Sigmoid colon (tissue), 7 donors: ENCODE measurements around the gene CD81. TPM values are rescaled to one million over a fixed set of nuclear protein-coding genes. Genes with fewer than 3 reads are reported as not detected.
A peak's percentile ranks its signal among the peaks of the same experiment; 100 is the strongest.

Source experiments
- DNase-seq: peaks from one replicate; pipeline ENCODE4 v3.0.0-alpha.2; 2019
- H3K27ac ChIP-seq, 4 donors: fragments of 200-600 bp; sonication (generic); one replicate each; pipeline ENCODE4 v1.5.1; 2016 to 2019; ENCODE audit warnings: mild to moderate bottlenecking in 1 of 4
- H3K27me3 ChIP-seq, 3 donors: fragments of 200-600 bp; sonication (generic); one replicate each; pipeline ENCODE4 v1.5.1; 2019; ENCODE audit warnings: mild to moderate bottlenecking in 1 of 3
- H3K36me3 ChIP-seq, 4 donors: fragments of 200-600 bp; sonication (generic); one replicate each; pipeline ENCODE4 v1.5.1; 2016 to 2019
- H3K4me1 ChIP-seq, 4 donors: fragments of 200-600 bp; sonication (generic); one replicate each; pipeline ENCODE4 v1.5.1; 2017 to 2019
- H3K4me3 ChIP-seq, 4 donors: fragments of 200-600 bp; sonication (generic); one replicate each; pipeline ENCODE4 v1.5.1; 2017 to 2019; ENCODE audit warnings: mild to moderate bottlenecking in 2 of 4, moderate library complexity in 1 of 4
- H3K9me3 ChIP-seq, 4 donors: fragments of 200-600 bp in 3 of 4; sonication (generic) in 3 of 4; one replicate each; pipeline versions ENCODE4 v1.5.1 to v1.6.1; 2013 to 2019
- EP300 ChIP-seq, 4 donors: sonication (generic); formaldehyde crosslinking; IDR thresholded peaks; one replicate each; pipeline ENCODE4 v1.6.1; 2017; ENCODE audit warnings: antibody characterized with exemption in 4 of 4
- POLR2A ChIP-seq, 2 donors: fragments of 450-650 bp; IDR thresholded peaks; one replicate each; pipeline ENCODE4 v1.6.1; 2016; ENCODE audit warnings: antibody characterized with exemption in 2 of 2, mild to moderate bottlenecking in 2 of 2, moderate library complexity in 2 of 2
- POLR2AphosphoS5 ChIP-seq, 4 donors: sonication (generic); formaldehyde crosslinking; IDR thresholded peaks; one replicate each; pipeline ENCODE4 v1.6.1; 2017; ENCODE audit warnings: antibody characterized with exemption in 4 of 4
- WGBS, 2 donors: extraction: QIAGEN DNeasy Blood & Tissue Kit; methylation state at CpG; one replicate each; pipeline ENCODE4 v1.1.7; 2013; 5-methylcytosine and 5-hydroxymethylcytosine counted together
- intact Hi-C: fragments of 100-400 bp; cut with DNase I; formaldehyde crosslinking; loops from one replicate; pipeline ENCODE4 v1.15.1; 2023
- polyA plus RNA-seq, 3 donors: library from polyadenylated mRNA; stranded (reverse); fragments of 200-250 nt; gene quantifications; one replicate each; pipeline ENCODE4 v1.2.3, GENCODE V29; 2013
- total RNA-seq, 4 donors: library from RNA; depleted of rRNA; stranded (reverse); fragments of >200 nt; gene quantifications; one replicate each; pipeline ENCODE4 v1.1.0, GENCODE V29; 2016
- TF ChIP-seq, protein P1 (sequence below), 4 experiments: fragments of 450-650 bp in 3 of 4; fragments of 200-600 bp in 1 of 4; IDR thresholded peaks; one replicate each; pipeline ENCODE4 v1.5.1; 2016 to 2019; ENCODE audit warnings: antibody characterized with exemption in 4 of 4, mild to moderate bottlenecking in 3 of 4, moderate library complexity in 2 of 4
- donor health status: healthy with polysubstance abuse.
- donor health status: Bipolar disorder and iron deficiency.
- donor health status: healthy.

CD81 gene
- total and polyA plus RNA-seq, 7 donors = 67.9 to 625 (median 401) TPM

DNA sequence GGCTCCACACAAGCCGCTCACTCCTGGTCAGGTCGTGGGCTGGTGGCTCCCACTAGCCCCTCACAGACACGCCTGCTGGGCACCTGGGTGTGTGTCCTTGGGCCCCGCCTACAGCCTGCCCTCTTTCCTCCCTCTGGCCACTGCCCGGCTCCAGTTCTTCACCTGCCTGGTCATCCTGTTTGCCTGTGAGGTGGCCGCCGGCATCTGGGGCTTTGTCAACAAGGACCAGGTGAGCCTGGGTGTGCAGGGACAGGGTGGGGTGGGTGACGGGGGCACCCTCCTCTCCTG is 17.7 kb downstream of the CD81 start:
- H3K4me3 ChIP-seq = no peak overlapping the region
- no peaks in the 10 kb centered on the region for H3K9me3 ChIP-seq
- intact Hi-C loops = loop anchor here (10.0 kb wide), 1 partner anchor 770 kb away; the partner anchor contains the start of gene OSBPL5
- no peak for DNase-seq
- H3K36me3 ChIP-seq = peaks cover 21 to 76% (median 58%) of the 10 kb centered on the region in 4 donors
- 69 to 76% methylated on average over 8 of the region's 8 CpGs for WGBS, 2 donors
- H3K27ac ChIP-seq = peak overlapping the region; percentile 88 to 100 (median 100)
- H3K4me1 ChIP-seq = peaks cover 0 to 57% (median 52%) of the 10 kb centered on the region in 4 donors
- H3K27me3 ChIP-seq = no peaks in the 10 kb centered on the region
- no peak for TF ChIP-seq POLR2AphosphoS5 (IDR thresholded peaks at IDR 0.05)
- no peak for TF ChIP-seq POLR2A (IDR thresholded peaks at IDR 0.05)
- TF ChIP-seq, protein P1, sequence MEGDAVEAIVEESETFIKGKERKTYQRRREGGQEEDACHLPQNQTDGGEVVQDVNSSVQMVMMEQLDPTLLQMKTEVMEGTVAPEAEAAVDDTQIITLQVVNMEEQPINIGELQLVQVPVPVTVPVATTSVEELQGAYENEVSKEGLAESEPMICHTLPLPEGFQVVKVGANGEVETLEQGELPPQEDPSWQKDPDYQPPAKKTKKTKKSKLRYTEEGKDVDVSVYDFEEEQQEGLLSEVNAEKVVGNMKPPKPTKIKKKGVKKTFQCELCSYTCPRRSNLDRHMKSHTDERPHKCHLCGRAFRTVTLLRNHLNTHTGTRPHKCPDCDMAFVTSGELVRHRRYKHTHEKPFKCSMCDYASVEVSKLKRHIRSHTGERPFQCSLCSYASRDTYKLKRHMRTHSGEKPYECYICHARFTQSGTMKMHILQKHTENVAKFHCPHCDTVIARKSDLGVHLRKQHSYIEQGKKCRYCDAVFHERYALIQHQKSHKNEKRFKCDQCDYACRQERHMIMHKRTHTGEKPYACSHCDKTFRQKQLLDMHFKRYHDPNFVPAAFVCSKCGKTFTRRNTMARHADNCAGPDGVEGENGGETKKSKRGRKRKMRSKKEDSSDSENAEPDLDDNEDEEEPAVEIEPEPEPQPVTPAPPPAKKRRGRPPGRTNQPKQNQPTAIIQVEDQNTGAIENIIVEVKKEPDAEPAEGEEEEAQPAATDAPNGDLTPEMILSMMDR (IDR thresholded peaks at IDR 0.05) = no peak
- TF ChIP-seq EP300 (IDR thresholded peaks at IDR 0.05) = no peak

DNA sequence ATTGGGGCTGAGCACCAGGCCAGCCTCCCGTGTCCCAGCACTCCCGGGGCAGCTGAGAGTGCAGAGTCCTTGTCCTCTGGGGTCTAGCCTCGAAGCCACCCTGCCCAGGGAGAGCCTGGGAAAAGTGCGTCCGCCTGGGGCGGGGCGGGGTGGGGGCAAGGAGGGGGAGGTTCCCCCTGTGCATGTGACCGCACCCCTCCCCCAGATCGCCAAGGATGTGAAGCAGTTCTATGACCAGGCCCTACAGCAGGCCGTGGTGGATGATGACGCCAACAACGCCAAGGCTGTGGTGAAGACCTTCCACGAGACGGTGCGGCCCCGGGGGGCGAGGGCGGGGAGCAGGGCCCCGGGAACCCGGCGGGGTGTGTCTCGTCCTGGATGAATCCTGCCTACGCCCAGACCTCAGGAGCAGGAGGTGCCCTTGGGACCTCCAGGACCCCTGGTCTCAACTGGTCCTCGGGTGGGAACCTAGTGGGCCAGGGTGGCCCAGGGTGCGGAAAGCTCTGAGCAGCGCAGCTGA is 18.2 kb downstream of the CD81 start:
- H3K4me3 ChIP-seq = no peak overlapping the region

DNA sequence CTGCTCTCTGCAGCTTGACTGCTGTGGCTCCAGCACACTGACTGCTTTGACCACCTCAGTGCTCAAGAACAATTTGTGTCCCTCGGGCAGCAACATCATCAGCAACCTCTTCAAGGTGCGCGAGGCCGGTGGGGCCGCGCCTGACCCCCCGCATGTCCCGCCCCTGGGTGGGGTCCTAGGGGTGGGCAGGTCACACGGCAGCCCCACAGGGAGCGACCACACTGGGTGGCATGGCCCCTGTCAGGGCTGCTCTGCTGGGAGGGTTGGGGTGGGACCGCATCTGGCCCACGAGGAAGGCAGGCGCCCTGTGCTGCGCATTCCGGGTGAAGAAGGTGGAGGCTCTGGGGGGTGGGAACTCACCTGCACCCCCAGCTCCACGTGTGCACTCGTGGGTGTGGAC is 18.7 kb downstream of the CD81 start:
- Histone ChIP-seq H3K4me1 (peaks cover 0 to 49% (median 43%) of the 10 kb centered on the region in 4 donors), H3K27ac (peak overlapping the region in 3 of 4 donors; percentile 43 to 100 (median 99)), H3K4me3 (no peak overlapping the region), H3K36me3 (peaks cover 21 to 76% (median 58%) of the 10 kb centered on the region in 4 donors), H3K27me3 (no peaks in the 10 kb centered on the region), H3K9me3 (no peaks in the 10 kb centered on the region)
- intact Hi-C loops = loop anchor here (10.0 kb wide), 1 partner anchor 769 kb away; the partner anchor contains the start of gene OSBPL5
- 83 to 90% methylated on average over 17 of the region's 17 CpGs for WGBS, 2 donors
- TF ChIP-seq POLR2A (IDR thresholded peaks at IDR 0.05) = no peak
- no peak for DNase-seq

More for the DNA sequence above, 18.2 kb downstream of the CD81 start:
- no peaks in the 10 kb centered on the region for H3K9me3 ChIP-seq
- DNase-seq = no peak
- intact Hi-C loops = loop anchor here (10.0 kb wide), 1 partner anchor 770 kb away; the partner anchor contains the start of gene OSBPL5
- H3K27ac ChIP-seq = peak overlapping the region; percentile 88 to 100 (median 100)
- H3K36me3 ChIP-seq = peaks cover 21 to 76% (median 58%) of the 10 kb centered on the region in 4 donors
- peaks cover 0 to 54% (median 49%) of the 10 kb centered on the region in 4 donors for H3K4me1 ChIP-seq
- no peaks in the 10 kb centered on the region for H3K27me3 ChIP-seq
- WGBS, 2 donors = 83 to 87% methylated on average over 26 of the region's 26 CpGs
- TF ChIP-seq POLR2AphosphoS5 (IDR thresholded peaks at IDR 0.05) (no peak), EP300 (IDR thresholded peaks at IDR 0.05) (no peak), POLR2A (IDR thresholded peaks at IDR 0.05) (no peak)
- TF ChIP-seq, protein P1 (IDR thresholded peaks at IDR 0.05) = no peak

DNA sequence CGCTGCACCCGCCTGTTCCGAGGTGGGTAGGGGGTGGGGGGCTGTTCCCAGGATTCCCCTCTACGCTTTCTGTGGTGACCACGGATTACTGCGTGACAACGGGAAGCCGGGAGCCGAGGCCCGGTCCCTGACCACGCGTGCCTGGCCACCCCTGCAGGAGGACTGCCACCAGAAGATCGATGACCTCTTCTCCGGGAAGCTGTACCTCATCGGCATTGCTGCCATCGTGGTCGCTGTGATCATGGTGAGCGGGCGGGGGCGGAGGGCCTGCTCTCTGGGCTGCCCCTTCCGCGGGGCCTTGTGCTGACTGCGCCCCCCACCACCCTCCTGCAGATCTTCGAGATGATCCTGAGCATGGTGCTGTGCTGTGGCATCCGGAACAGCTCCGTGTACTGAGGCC is 19.4 kb downstream of the CD81 start:
- 93 to 94% methylated on average over 26 of the region's 26 CpGs for WGBS, 2 donors
- intact Hi-C loops = loop anchor here (10.0 kb wide), 1 partner anchor 768 kb away; the partner anchor contains the start of gene OSBPL5
- H3K9me3 ChIP-seq = no peaks in the 10 kb centered on the region
- no peaks in the 10 kb centered on the region for H3K27me3 ChIP-seq
- H3K4me1 ChIP-seq = peaks cover 0 to 48% (median 40%) of the 10 kb centered on the region in 4 donors
- H3K36me3 ChIP-seq = peaks cover 21 to 73% (median 56%) of the 10 kb centered on the region in 4 donors
- DNase-seq = no peak
- H3K27ac ChIP-seq = peak overlapping the region in 3 of 4 donors; percentile 43 to 100 (median 99)
- no peak overlapping the region for H3K4me3 ChIP-seq
- TF ChIP-seq POLR2A (IDR thresholded peaks at IDR 0.05) = no peak
- TF ChIP-seq, protein P1 (IDR thresholded peaks at IDR 0.05) = no peak

DNA sequence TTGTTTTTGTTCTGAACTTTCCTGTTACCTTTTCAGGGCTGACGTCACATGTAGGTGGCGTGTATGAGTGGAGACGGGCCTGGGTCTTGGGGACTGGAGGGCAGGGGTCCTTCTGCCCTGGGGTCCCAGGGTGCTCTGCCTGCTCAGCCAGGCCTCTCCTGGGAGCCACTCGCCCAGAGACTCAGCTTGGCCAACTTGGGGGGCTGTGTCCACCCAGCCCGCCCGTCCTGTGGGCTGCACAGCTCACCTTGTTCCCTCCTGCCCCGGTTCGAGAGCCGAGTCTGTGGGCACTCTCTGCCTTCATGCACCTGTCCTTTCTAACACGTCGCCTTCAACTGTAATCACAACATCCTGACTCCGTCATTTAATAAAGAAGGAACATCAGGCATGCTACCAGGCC is 19.9 kb downstream of the CD81 start:
- H3K27me3 ChIP-seq = no peaks in the 10 kb centered on the region
- TF ChIP-seq POLR2A (IDR thresholded peaks at IDR 0.05) = no peak
- no peak for TF ChIP-seq POLR2AphosphoS5 (IDR thresholded peaks at IDR 0.05)
- no peak for TF ChIP-seq EP300 (IDR thresholded peaks at IDR 0.05)
- TF ChIP-seq, protein P1 (IDR thresholded peaks at IDR 0.05) = no peak
- no peak for DNase-seq
- peaks cover 21 to 70% (median 53%) of the 10 kb centered on the region in 4 donors for H3K36me3 ChIP-seq
- H3K9me3 ChIP-seq = no peaks in the 10 kb centered on the region
- H3K4me1 ChIP-seq = peaks cover 0 to 48% (median 40%) of the 10 kb centered on the region in 4 donors
- intact Hi-C loops = loop anchor here (10.0 kb wide), 1 partner anchor 768 kb away; the partner anchor contains the start of gene OSBPL5
- 84 to 94% methylated on average over 12 of the region's 12 CpGs for WGBS, 2 donors
- no peak overlapping the region for H3K4me3 ChIP-seq
- peak overlapping the region; percentile 5 to 99 (median 71) for H3K27ac ChIP-seq
